Activated gamma-delta T cell (primary cell): ENCODE data around the gene KRTAP3-2.

Source experiments
- DNase-seq: peaks from one replicate; lab custom pipeline; 2025; lab: John Stamatoyannopoulos, UW

KRTAP3-2 gene

GRCh38 chr17:40963838-40964237 lies 35.9 kb downstream of the KRTAP3-2 start:
- DNase-seq: no peak

- DNase-seq: no peak
Measured at GRCh38 chr17:40962059-40962561, 37.6 kb downstream of the KRTAP3-2 start.

GRCh38 chr17:40961591-40961990 lies 38.1 kb downstream of the KRTAP3-2 start:
- no peak for DNase-seq

GRCh38 chr17:40960144-40960543 lies 39.6 kb downstream of the KRTAP3-2 start:
- DNase-seq: no peak

- no peak for DNase-seq
Measured at GRCh38 chr17:40958086-40958953, 41.4 kb downstream of the KRTAP3-2 start.

GRCh38 chr17:40956401-40957254 lies 43.1 kb downstream of the KRTAP3-2 start:
- no peak for DNase-seq

GRCh38 chr17:40953881-40954280 lies 45.8 kb downstream of the KRTAP3-2 start:
- DNase-seq: no peak

GRCh38 chr17:40952661-40953060 lies 47.0 kb downstream of the KRTAP3-2 start:
- DNase-seq: no peak

- no peak for DNase-seq
Measured at GRCh38 chr17:40952154-40952553, 47.6 kb downstream of the KRTAP3-2 start.

- no peak for DNase-seq
Measured at GRCh38 chr17:40951011-40951622, 48.6 kb downstream of the KRTAP3-2 start.

- no peak for DNase-seq
Measured at GRCh38 chr17:40950176-40950575, 49.5 kb downstream of the KRTAP3-2 start.

GRCh38 chr17:40949418-40949817 lies 50.3 kb downstream of the KRTAP3-2 start:
- DNase-seq: no peak
